H9 (cell line): ENCODE data around the gene GET4. TPM values are rescaled to one million over a fixed set of nuclear protein-coding genes. Genes with fewer than 3 reads are reported as not detected.

Experiments
- DNase-seq: peaks from one replicate; pipeline ENCODE4 v3.0.0-alpha.2; 2017
- H2AFZ ChIP-seq: one replicate; pipeline ENCODE4 v1.6.1; 2013; ENCODE audit warnings: mild to moderate bottlenecking, low read length, control low read depth, moderate library complexity
- H2AK5ac ChIP-seq: 2 replicates; pipeline ENCODE4 v1.6.1; 2013; ENCODE audit warnings: low read length, control low read depth, mixed read lengths; ENCODE audit not compliant: insufficient read length
- H2BK120ac ChIP-seq: one replicate; pipeline ENCODE4 v1.6.1; 2013; ENCODE audit warnings: low read depth, mild to moderate bottlenecking, low read length, control low read depth, inconsistent platforms; ENCODE audit not compliant: poor library complexity, severe bottlenecking
- H2BK12ac ChIP-seq: 2 replicates; pipeline ENCODE4 v1.6.1; 2013; ENCODE audit warnings: low read length, control low read depth, mixed read lengths, low read depth; ENCODE audit not compliant: insufficient read length
- H2BK15ac ChIP-seq: 2 replicates; pipeline ENCODE4 v1.6.1; 2013; ENCODE audit warnings: low read depth, low read length, control low read depth
- H2BK20ac ChIP-seq: one replicate; pipeline ENCODE4 v1.6.1; 2013; ENCODE audit warnings: low read depth, mild to moderate bottlenecking, low read length, control low read depth, inconsistent platforms; ENCODE audit not compliant: poor library complexity, severe bottlenecking
- H2BK5ac ChIP-seq: 2 replicates; pipeline ENCODE4 v1.6.1; 2013; ENCODE audit warnings: low read length, control low read depth, mixed read lengths; ENCODE audit not compliant: insufficient read length
- H3K14ac ChIP-seq: 2 replicates; pipeline ENCODE4 v1.6.1; 2013; ENCODE audit warnings: low read length, control low read depth; ENCODE audit not compliant: insufficient read depth
- H3K18ac ChIP-seq: 2 replicates; pipeline ENCODE4 v1.6.1; 2013; ENCODE audit warnings: low read depth, mild to moderate bottlenecking, mixed read lengths, low read length, control low read depth; ENCODE audit not compliant: insufficient read length
- H3K23ac ChIP-seq: 2 replicates; pipeline ENCODE4 v1.6.1; 2013; ENCODE audit warnings: low read length, control low read depth, mixed read lengths, low read depth; ENCODE audit not compliant: insufficient read length
- H3K23me2 ChIP-seq: 2 replicates; pipeline ENCODE4 v1.6.1; 2013; ENCODE audit warnings: low read depth, mild to moderate bottlenecking, mixed read lengths, low read length, control low read depth; ENCODE audit not compliant: insufficient read length, poor library complexity, severe bottlenecking
- H3K27ac ChIP-seq: 2 replicates; pipeline ENCODE4 v1.5.1; 2013; ENCODE audit warnings: low read length, control low read depth, mixed read lengths, low read depth; ENCODE audit not compliant: insufficient read length
- H3K27me3 ChIP-seq: 2 replicates; pipeline ENCODE4 v1.6.1; 2013; ENCODE audit warnings: low read length, control low read depth, inconsistent platforms; ENCODE audit not compliant: insufficient read depth
- H3K4ac ChIP-seq: 2 replicates; pipeline ENCODE4 v1.6.1; 2013; ENCODE audit warnings: low read depth, mild to moderate bottlenecking, control low read depth, inconsistent platforms, low read length, moderate library complexity
- H3K4me1 ChIP-seq: 2 replicates; pipeline ENCODE4 v1.6.1; 2013; ENCODE audit warnings: low read length, control low read depth, inconsistent platforms; ENCODE audit not compliant: insufficient read depth
- H3K4me2 ChIP-seq: 2 replicates; pipeline ENCODE4 v1.6.1; 2013; ENCODE audit warnings: low read length, control low read depth, mixed read lengths; ENCODE audit not compliant: insufficient read length, insufficient read depth
- H3K56ac ChIP-seq: 2 replicates; pipeline ENCODE4 v1.6.1; 2013; ENCODE audit warnings: low read depth, mild to moderate bottlenecking, mixed read lengths, low read length, control low read depth; ENCODE audit not compliant: insufficient read length
- H3K79me1 ChIP-seq: 2 replicates; pipeline ENCODE4 v1.6.1; 2013; ENCODE audit warnings: low read depth, mild to moderate bottlenecking, moderate library complexity, low read length, control low read depth, inconsistent platforms; ENCODE audit not compliant: insufficient read depth, poor library complexity, severe bottlenecking
- H3K79me2 ChIP-seq: 2 replicates; pipeline ENCODE4 v1.6.1; 2013; ENCODE audit warnings: low read length, control low read depth, inconsistent platforms; ENCODE audit not compliant: insufficient read depth
- H3K9ac ChIP-seq: 2 replicates; pipeline ENCODE4 v1.6.1; 2013; ENCODE audit warnings: low read length, control low read depth, mixed read lengths; ENCODE audit not compliant: insufficient read length; ENCODE audit errors: extremely low read depth
- H3K9me3 ChIP-seq: one replicate; pipeline ENCODE4 v1.6.1; 2013; ENCODE audit warnings: low read depth, low read length, inconsistent platforms; ENCODE audit not compliant: control insufficient read depth
- H3T11ph ChIP-seq: one replicate; pipeline ENCODE4 v1.6.1; 2013; ENCODE audit warnings: mild to moderate bottlenecking, low read length, control low read depth, inconsistent platforms
- H4K20me1 ChIP-seq: one replicate; pipeline ENCODE4 v1.6.1; 2013; ENCODE audit not compliant: control insufficient read depth, insufficient read length, insufficient read depth
- H4K5ac ChIP-seq: 2 replicates; pipeline ENCODE4 v1.6.1; 2013; ENCODE audit warnings: low read depth, mild to moderate bottlenecking, mixed read lengths, low read length, control low read depth; ENCODE audit not compliant: insufficient read length
- H4K8ac ChIP-seq: replicated peaks from 2 replicates; pipeline ENCODE4 v1.6.1; 2013; ENCODE audit warnings: low read length, control low read depth, mixed read lengths, low read depth; ENCODE audit not compliant: insufficient read length
- H4K91ac ChIP-seq: 2 replicates; pipeline ENCODE4 v1.6.1; 2013; ENCODE audit warnings: low read depth, mild to moderate bottlenecking, moderate library complexity, mixed read lengths, low read length, control low read depth; ENCODE audit not compliant: insufficient read length
- H3K27ac Mint-ChIP-seq, 3 experiments: 2 replicates in 2 of 3; 3 replicates in 1 of 3; pipeline ENCODE4 v1.8.0; 2020 to 2021; ENCODE audit warnings: mixed read lengths in 3 of 3, mild to moderate bottlenecking in 1 of 3, moderate library complexity in 1 of 3
- H3K27me3 Mint-ChIP-seq: 2 replicates; pipeline ENCODE4 v1.8.0; 2021; ENCODE audit warnings: low read depth, mild to moderate bottlenecking, moderate library complexity, mixed read lengths
- H3K36me3 Mint-ChIP-seq, 3 experiments: 2 replicates in 2 of 3; 3 replicates in 1 of 3; pipeline ENCODE4 v1.8.0; 2020 to 2021; ENCODE audit warnings: low read depth in 3 of 3, mixed read lengths in 3 of 3; ENCODE audit not compliant: insufficient read depth in 1 of 3
- H3K4me1 Mint-ChIP-seq, 2 experiments: 2 replicates each; pipeline ENCODE4 v1.8.0; 2020; ENCODE audit warnings: mixed read lengths in 2 of 2
- H3K4me3 Mint-ChIP-seq, 2 experiments: 2 replicates in 1 of 2; 3 replicates in 1 of 2; pipeline ENCODE4 v1.8.0; 2020 to 2021; ENCODE audit warnings: mild to moderate bottlenecking in 2 of 2, mixed read lengths in 2 of 2, moderate library complexity in 1 of 2
- H3K9me3 Mint-ChIP-seq, 2 experiments: 2 replicates in 1 of 2; 3 replicates in 1 of 2; pipeline ENCODE4 v1.8.0; 2020; ENCODE audit warnings: mild to moderate bottlenecking in 2 of 2, mixed read lengths in 2 of 2, moderate library complexity in 1 of 2
- CTCF ChIP-seq: fragments of 200-600 bp; sonication (generic); conservative IDR thresholded peaks from 3 replicates; pipeline ENCODE4 v1.8.0; 2021; ENCODE audit warnings: antibody characterized with exemption, mild to moderate bottlenecking
- WGBS: extraction: QIAGEN DNeasy Blood & Tissue Kit; methylation state at CpG from one replicate; pipeline ENCODE4 v1.1.7; 2013; ENCODE audit warnings: missing lambda C conversion rate, low lambda C conversion rate, mixed read lengths; ENCODE audit not compliant: insufficient read length; ENCODE audit errors: extremely low coverage; 5-methylcytosine and 5-hydroxymethylcytosine counted together
- total RNA-seq: library from RNA; stranded (reverse); gene quantifications from 2 replicates; pipeline ENCODE4 v1.2.1, GENCODE V29; 2021

The GET4 gene
- total RNA-seq, 1 experiment from 2014 or later = 70.2 TPM

- no CpG with 5 or more reads among the region's 14 CpGs for WGBS
- no peak overlapping the region for H3K4me3 Mint-ChIP-seq
- no peak for DNase-seq
Observed at GRCh38 chr7:879706-880105, 3.4 kb downstream of the GET4 start.

More at GRCh38 chr7:879706-880105, 3.4 kb downstream of the GET4 start:
- H3K27me3 ChIP-seq = no peaks in the 10 kb centered on the region
- no peak overlapping the region for H3K27ac ChIP-seq
- H2BK5ac ChIP-seq = no peak overlapping the region
- H3K27me3 Mint-ChIP-seq = no peaks in the 10 kb centered on the region
- H3K4me2 ChIP-seq = no peak overlapping the region
- no peak overlapping the region for H2BK15ac ChIP-seq
- no peak overlapping the region for H4K5ac ChIP-seq
- no peak overlapping the region for H4K91ac ChIP-seq
- H3K14ac ChIP-seq = no peak overlapping the region
- no peak overlapping the region for H2BK120ac ChIP-seq
- no peak overlapping the region for H3K56ac ChIP-seq
- H3K36me3 Mint-ChIP-seq = peaks cover 12 to 25% (median 20%) of the 10 kb centered on the region in 3 experiments
- H3K9me3 Mint-ChIP-seq = peaks cover 0 to 3% of the 10 kb centered on the region in 2 experiments; a peak in 2 of 5 replicates
- no peaks in the 10 kb centered on the region for H3K9me3 ChIP-seq
- H3K18ac ChIP-seq = no peak overlapping the region
- H3K23ac ChIP-seq = no peak overlapping the region
- no peak overlapping the region for H2BK12ac ChIP-seq
- H3T11ph ChIP-seq = no peak overlapping the region
- H3K79me1 ChIP-seq = peaks cover 3% of the 10 kb centered on the region
- H3K79me2 ChIP-seq = peaks cover 55% of the 10 kb centered on the region; the same call in 1 of the 2 replicates
- peaks cover 5% of the 10 kb centered on the region for H3K23me2 ChIP-seq
- no peak overlapping the region for H4K8ac ChIP-seq
- no peaks in the 10 kb centered on the region for H4K20me1 ChIP-seq
- H3K4me1 ChIP-seq = no peaks in the 10 kb centered on the region
- H3K4me1 Mint-ChIP-seq = peaks cover 9 to 10% of the 10 kb centered on the region in 2 experiments
- no peak overlapping the region for H2AFZ ChIP-seq
- no peak overlapping the region for H3K4ac ChIP-seq
- H3K27ac Mint-ChIP-seq = no peak overlapping the region
- no peak overlapping the region for H2BK20ac ChIP-seq
- no peak for TF ChIP-seq CTCF
- no peak overlapping the region for H3K9ac ChIP-seq
- H2AK5ac ChIP-seq = no peak overlapping the region
